Stimulated activated CD4-positive, alpha-beta T cell treated with anti-CD3 and anti-CD28 coated beads, TNF-alpha, amount 100 ng/mL, for 48 hours (primary cell): ENCODE measurements around the gene SLC2A13.
"Not testable (repeated sequence)": the region's sequence is repeated elsewhere in the genome, so short reads cannot be mapped to it uniquely, and the experiment has no call there.

Source experiments
- DNase-seq, 3 donors: peaks; one replicate each; pipeline ENCODE4 v3.0.0-alpha.2; 2020; ENCODE audit warnings: low read depth in 3 of 3

SLC2A13 gene

GRCh38 chr12:39812456-39812855 lies 293.4 kb downstream of the SLC2A13 start:
- DNase-seq, result not testable (repeated sequence)

- no peak for DNase-seq
Measured at GRCh38 chr12:39807043-39807442, 298.8 kb downstream of the SLC2A13 start.

GRCh38 chr12:39805651-39806050 lies 300.2 kb downstream of the SLC2A13 start:
- DNase-seq, result no peak

GRCh38 chr12:39804898-39805297 lies 301.0 kb downstream of the SLC2A13 start:
- DNase-seq, result no peak

- DNase-seq, result no peak
Measured at GRCh38 chr12:39804479-39804878, 301.4 kb downstream of the SLC2A13 start.

- no peak for DNase-seq
Measured at GRCh38 chr12:39803151-39803550, 302.7 kb downstream of the SLC2A13 start.

- no peak for DNase-seq
Measured at GRCh38 chr12:39798977-39799376, 306.9 kb downstream of the SLC2A13 start.

- no peak for DNase-seq
Measured at GRCh38 chr12:39798429-39798828, 307.5 kb downstream of the SLC2A13 start.

- no peak for DNase-seq
Measured at GRCh38 chr12:39795481-39795880, 310.4 kb downstream of the SLC2A13 start.

GRCh38 chr12:39792938-39793337 lies 312.9 kb downstream of the SLC2A13 start:
- no peak for DNase-seq

GRCh38 chr12:39788239-39788638 lies 317.6 kb downstream of the SLC2A13 start:
- no peak for DNase-seq

- DNase-seq, result not testable (repeated sequence)
Measured at GRCh38 chr12:39785814-39786213, 320.1 kb downstream of the SLC2A13 start.

GRCh38 chr12:39782026-39782545 lies 323.8 kb downstream of the SLC2A13 start:
- DNase-seq, result no peak

GRCh38 chr12:39780913-39781446 lies 324.9 kb downstream of the SLC2A13 start:
- DNase-seq, result no peak

- no peak for DNase-seq
Measured at GRCh38 chr12:39780411-39780912, 325.4 kb downstream of the SLC2A13 start.

- DNase-seq, result no peak
Measured at GRCh38 chr12:39779768-39780340, 326.0 kb downstream of the SLC2A13 start.

GRCh38 chr12:39777465-39777864 lies 328.4 kb downstream of the SLC2A13 start:
- no peak for DNase-seq

- DNase-seq, result no peak
Measured at GRCh38 chr12:39773266-39773665, 332.6 kb downstream of the SLC2A13 start.

GRCh38 chr12:39772821-39773259 lies 333.0 kb downstream of the SLC2A13 start:
- no peak for DNase-seq

GRCh38 chr12:39771456-39771855 lies 334.4 kb downstream of the SLC2A13 start:
- DNase-seq, result no peak

- DNase-seq, result no peak
Measured at GRCh38 chr12:39764944-39765560, 340.8 kb downstream of the SLC2A13 start.

- DNase-seq, result no peak
Measured at GRCh38 chr12:39763890-39764169, 342.1 kb downstream of the SLC2A13 start.
